HG03460 (cell line): ENCODE data around the gene CPNE9.
"Not testable (repeated sequence)": the region's sequence is repeated elsewhere in the genome, so short reads cannot be mapped to it uniquely, and the experiment has no call there.

Experiments used
- ATAC-seq: cut with Tn5 transposase; IDR thresholded peaks from one replicate; pipeline ENCODE4 v1.9.1; 2021; ENCODE audit not compliant: unreplicated experiment

CPNE9 gene

GRCh38 chr3:9771007-9771406 is 67.4 kb downstream of the CPNE9 start:
- ATAC-seq, result not testable (repeated sequence)

GRCh38 chr3:9776896-9777693 is 73.5 kb downstream of the CPNE9 start:
- no peak for ATAC-seq

DNA sequence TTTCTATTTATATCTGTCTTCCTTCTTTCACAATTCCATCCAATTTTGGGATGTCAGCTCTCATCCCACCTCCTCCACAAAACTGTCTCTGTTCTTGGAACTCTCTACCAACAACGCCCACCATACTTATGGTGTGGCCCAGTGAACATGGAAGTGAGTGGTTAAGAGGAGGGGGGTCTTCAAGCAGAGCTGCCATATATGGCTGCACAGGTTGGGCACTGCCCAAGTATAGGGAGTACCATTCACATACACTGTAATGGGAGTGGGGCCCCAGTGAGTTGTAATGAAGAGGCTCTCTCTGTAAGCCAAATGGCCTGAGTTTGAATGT is 74.0 kb downstream of the CPNE9 start:
- ATAC-seq, result no peak

DNA sequence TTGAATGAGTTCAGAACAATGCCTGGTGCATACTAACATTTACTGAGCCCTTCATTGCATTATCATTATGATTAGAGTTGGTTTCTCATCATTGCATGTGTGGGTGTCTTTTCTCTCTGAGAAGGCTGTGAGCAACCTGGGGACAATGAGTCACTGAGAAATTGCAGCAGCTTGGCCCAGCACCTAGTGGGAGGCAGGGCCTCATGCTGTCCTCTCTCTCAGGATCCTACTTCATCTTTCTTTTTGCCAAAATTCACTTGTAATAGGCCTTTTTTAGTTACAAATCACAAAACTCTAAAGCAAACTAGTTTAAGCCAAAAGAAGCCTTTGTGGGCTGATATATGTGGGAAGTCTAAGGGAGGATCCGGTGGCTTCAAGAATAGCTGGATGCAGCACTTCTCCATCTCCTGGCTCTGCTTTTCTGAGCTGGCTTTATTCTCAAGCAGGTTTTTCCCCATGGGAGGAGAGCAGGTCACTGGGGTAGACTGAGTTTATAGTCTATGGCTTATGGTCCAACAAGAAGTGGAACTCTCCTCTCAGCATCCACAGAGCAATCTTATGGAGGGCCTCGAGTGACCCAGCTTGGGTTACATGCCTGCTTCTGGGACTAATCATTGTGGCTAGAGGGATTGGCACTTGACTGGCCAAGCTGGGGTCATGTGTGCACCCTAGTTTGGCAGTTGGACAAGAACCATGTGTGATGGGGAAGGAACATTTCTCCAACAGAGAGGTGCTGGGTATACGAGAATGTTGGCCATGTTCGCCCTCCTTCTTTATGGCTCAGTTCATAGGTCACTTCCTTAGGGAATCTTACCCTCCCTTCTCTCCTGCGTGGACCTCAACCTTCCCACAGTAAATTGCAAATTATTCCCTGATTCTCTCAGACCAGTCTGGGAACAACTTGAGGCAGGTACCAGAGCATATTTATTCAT is 74.8 kb downstream of the CPNE9 start:
- ATAC-seq, result no peak

DNA sequence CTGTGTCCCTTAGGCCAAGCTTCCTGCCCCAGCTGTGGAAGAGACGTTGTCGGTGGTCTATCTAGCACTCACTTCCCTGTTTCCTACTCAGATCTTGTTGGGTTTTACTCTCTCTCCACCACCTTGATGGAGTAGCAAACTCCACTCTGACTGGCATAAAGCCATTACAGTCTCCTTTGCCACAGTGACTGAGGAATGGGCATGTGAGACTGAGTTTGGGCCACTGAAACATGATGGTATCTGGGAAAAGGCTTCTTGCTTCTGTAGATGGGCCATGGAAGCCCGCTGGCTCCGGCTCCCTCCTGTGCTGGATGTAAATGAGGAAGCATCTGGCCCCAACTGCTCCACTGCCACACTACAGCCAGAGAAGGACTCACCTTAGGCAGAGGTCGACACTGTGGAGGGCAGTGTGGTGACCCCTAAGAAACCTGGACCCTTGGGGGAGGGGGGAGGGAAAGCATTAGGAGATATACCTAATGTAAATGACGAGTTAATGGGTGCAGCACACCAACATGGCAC is 75.5 kb downstream of the CPNE9 start:
- no peak for ATAC-seq
